ENCODE measurements around the gene USP2.

The USP2 gene

DNA sequence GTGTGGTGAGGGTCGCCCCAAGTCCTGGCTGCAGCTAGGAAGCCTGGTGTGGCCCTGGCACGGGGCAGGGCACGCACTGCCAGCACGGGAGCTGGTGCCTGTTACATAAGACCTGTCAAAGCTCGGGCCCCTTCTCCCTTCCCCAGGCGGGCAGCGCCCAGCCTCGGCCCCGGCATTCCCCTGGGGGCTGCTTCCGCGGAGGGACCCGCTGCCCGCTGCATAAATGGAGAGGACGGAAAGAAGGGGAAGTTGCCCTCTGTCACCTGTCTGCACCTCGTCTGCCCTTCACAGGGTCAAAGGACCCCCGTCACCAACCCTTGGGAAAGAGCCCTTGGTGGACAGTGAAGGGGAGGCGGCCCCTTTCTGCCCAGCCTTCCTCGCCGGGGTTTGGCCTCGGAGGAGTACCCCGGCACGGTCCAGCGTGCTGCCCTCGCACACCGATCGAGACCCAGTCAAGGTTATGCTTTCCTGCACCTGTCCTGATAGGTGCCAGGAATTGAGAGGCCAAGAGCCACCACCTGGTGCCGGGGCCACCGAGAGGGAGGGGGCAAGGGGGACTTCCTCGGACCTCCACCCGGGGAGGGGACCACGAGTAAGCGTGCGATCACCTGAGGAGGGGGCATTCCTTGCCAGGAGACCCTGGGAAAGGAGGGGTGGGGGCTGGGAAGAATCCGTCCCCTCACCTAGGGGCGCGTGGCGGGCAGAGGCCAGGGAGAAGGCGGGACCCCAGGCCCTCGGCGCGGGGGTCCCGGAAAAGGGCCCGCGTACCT lies 18.2 kb downstream of the USP2 start:
- no peak for DNase-seq (ENCODE audit: low spot score)

DNA sequence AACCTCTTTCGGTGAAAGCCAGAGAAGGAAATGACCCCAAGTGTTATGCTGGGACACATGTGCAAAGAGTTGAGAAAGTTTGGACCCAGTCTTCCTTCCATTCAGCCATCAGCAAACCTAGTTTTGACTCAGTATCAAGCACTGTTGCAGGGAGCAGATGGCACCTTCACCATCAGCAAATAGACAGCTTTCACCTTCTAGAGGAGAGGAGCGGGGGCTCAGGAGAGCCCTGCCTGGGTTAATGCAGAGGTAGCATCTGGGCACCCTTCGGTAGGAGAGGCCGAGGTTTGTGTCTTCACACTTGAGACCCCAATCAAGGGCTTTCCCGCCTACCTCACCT lies 18.8 kb downstream of the USP2 start:
- DNase-seq (ENCODE audit: low spot score), result no peak

DNA sequence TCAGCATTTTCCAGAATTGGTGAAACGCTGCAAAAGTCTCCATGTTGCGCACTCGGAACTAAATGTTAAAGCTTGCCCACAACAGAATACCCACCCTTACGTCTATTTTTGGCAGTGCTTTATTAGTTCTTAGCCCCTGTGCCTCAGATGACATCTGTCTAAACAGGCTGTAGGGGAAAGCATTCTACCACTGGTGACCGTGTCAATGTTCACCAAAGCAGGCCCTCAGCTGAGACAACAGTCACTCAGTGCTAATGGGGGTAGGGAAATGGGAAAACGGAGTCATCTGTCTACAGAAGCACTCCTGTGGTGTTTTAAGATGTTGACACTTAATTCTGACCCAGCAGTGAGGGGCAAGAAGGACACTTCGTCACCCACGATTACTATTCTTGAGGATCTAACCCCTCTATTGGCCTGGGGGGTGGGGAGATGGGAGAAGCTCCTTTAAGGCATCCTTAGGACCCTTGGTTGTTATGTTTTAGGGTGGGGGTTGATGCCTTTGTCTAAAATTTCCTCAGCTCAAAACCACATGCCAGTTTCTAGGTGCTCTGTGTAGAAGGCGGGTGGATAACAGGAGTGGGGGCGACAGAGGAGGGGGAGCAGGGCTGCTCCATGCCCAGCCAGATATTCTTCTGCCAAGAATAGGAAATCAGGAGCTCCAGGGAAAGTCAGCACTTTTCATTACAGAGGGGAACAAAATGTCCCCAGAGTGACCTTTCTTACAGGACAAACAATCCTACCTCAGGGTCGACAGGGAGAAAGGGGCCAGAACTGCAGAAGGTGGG lies 19.4 kb downstream of the USP2 start:
- no peak for DNase-seq (ENCODE audit: low spot score)

DNA sequence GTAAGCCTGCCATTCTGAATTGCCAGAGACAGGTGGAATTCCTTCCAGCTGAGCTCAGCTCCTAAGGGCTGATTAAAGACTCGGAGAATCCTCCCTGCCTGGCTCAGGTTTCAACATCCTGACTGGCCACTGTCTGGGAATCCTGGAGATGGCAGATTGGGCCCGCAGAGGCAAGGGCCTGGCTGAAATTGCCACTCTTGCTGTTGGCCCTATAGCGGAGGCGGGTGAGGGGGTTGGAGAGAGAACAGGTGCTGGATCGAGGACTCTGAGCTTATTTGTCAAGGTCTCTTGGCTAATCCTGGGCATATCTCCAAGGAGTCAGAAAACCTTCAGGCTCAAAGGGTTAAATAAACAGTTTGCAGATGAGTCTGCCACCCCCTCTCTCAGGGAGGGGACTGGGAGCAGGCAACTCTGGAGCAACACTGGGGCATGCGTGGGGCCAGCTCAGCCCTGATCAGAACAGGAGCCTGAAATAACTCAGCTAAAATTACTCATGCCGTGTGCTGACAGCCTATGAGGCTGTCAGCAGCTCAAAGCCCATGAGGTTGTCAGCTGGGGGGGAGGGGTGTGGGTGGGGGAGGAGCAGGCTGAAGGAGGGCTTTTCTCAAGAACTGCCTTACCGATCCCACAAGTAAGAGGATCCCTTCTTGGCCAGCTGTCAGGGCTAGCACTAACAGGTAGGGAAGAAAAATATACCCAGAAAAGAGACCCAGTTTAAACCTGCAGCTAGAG lies 20.3 kb downstream of the USP2 start:
- no peak for DNase-seq (ENCODE audit: low spot score)

DNA sequence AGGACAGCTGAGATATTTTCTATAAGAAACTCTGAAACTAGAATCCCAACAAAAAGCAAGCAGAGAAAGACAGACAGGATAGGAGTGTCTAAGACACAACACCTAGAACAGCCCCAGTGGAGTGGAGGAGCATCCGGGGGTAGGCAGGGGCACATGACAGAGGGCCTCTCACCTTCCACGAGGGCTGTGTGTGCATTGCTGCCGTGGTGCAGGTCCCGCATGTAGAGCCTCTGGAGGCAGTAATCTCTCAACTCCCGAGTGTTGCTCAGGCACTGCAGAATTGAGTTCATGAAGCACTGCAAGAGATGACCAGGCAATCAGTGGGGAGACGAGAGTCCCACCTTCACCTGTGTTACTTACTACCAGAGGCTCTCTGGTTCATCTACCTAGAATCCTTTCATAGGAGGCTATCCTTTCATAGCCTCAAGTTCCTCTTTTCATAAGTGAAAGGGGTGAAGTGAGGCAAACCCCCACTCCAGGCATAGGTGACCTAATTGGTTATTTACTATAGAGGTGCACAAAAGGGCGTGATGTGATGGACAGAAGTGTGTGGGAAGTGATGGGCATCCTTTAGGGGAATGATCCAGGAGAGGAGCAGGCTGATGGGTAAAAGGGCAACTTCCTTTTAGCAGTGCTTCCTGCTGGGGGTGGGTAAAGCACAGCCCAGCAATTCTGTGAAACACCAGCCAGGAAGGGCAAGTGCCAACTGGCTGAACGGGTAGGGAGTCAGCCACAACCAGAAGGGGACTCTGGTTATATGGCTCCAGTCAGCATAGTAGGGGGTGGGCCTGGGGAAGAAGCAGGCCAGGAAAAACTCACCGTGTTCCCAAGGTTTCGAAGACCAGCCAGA lies 21.9 kb downstream of the USP2 start:
- DNase-seq (ENCODE audit: low spot score), result no peak

DNA sequence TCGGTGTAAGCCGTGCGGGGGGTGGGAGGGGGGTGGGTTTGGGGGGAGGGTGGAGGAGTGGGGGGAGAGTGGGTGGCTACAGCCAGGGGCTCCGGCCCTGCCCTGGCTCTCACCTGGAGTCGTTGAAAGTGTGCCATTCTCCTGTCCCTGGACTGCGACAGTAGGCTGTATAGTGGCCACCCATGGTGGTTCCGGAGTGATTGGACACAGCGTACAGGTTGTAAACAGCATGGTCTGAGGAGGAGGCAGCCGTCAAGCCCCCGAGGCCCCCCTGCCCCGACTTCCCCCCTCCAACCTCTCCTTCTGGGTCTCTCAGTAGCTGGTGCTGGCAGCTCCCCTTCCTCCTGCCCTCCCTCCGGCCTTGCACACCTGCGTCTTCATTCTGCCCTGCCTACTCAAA lies 24.4 kb downstream of the USP2 start:
- no peak for DNase-seq (ENCODE audit: low spot score)

DNA sequence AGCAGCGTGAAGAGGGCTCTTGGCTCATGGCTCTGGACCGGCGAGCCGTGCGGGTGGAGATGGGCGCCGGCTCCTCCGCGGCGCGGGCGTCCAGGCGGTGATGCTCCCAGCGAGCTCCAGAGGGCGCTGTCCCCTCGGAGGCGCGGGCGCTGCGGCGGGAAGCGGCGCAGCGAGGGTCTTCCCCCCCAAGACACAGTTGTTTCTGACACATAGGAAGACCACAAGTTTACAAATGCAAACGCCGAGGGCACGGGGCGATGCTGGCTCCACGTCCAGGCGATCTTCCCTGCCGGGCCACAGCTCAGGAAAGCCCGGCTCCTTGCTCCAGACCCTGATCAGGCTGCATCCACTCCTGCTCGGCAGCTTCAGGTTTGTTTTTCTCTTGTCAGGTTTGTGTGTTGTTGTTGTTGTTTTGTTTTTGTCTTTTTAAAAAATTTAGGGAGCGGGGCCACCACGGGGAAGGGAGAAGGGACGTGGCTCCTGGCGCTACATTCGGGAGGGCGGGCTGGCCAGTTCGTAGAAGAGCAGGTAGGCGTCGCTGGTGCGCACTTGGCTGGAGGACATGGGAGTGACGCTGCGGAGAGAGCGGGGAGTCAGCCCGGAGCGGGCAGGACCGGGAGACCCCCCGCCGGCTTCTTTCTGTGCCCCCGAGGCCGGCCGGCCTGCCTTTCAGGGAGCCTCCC lies 25.0 kb downstream of the USP2 start:
- DNase-seq (ENCODE audit: low spot score), result peak; percentile 68

DNA sequence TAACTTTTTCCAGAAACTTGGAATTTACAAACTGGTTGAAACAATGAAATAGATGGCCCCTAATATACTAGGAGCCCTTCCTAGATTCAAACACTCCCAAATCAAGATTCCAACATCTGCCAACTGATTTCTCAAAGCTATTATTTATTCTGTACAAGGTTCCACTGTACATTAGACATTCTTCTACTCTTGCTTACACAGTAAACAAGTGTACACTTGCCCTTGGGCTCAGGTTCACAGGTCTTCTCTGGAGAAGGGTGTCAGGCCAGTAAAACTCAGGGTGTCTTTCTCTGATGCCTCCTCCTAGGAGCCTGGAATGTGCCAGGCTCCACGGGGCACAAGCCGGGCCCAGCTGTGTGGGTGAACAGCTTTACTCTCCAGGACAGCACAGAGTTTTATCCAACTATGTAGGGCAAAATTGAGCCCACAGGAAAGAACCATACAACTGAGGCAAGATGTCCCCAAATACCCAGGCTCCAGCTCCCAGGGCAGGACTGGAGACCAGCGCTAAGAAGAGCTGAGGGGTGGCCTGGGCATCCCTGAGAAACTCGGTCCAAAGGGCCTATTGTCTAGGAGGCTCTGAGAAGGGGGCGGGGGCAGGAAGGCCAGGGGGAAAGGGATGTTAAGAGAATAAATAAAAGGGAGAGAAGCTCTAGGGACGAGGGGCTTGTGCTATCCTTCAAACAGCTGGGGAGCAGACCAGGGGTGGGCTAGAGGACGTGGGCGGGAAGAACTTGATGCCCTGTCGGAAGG lies 26.2 kb downstream of the USP2 start:
- no peak for DNase-seq (ENCODE audit: low spot score)

DNA sequence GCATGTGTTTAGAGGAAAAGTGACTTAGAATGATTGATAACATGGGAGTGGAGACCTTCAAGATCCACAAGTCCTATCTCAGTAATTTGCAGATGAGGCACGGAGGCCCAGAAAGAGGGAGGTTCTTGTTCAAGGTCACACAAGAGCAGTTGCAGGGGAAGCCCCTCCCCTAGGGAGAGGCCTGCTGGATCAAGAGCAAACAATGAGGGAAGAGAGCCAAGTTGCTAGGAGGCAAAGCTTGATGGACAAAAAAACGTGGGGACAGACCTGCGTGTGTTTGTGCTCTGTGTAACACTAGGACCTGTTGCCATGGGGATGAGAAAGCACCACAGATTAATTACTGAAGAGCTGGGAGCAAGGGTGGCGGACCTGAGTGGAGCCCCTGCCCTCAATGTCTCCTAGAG lies 28.6 kb downstream of the USP2 start:
- DNase-seq (ENCODE audit: low spot score), result no peak

DNA sequence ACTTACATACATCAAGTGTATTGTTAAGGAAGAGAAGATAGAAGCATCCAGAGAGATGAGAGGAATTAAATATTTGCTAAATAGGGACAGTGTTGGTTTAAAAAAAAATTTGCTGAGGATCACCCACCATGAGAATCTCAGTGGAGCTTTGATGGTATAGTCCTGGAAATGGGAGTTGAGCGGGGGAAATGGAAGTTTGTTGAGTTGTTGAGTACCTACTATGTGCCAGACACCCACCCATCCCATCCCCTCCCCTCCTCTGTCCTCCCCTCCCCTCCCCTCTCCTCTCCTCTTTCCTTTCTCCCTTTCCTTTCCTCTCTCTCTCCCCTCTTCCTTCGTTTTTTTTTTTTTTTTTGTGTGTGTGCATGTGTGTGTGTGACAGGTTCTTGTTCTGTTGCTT lies 30.3 kb downstream of the USP2 start:
- DNase-seq (ENCODE audit: low spot score), result no peak

DNA sequence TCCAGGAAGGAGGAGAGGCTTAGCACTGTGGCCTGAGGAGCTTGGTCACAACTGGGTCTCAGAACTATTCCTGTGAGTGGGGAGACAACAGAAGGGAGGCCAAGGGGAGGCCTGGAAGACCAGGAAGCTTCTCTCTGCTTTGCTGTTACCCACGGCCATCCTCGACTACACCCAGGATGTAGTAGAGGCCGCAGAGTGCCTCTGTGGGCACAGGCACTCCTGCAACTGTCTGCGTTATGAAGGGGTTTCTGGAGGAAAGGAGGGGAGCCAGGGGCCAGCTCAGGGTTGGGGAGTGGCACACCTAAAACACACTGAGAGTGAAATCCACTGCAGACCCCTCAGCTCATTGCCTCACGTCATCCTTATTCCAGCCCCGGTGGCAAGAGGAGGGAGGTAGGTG lies 31.2 kb downstream of the USP2 start:
- DNase-seq (ENCODE audit: low spot score), result no peak

DNA sequence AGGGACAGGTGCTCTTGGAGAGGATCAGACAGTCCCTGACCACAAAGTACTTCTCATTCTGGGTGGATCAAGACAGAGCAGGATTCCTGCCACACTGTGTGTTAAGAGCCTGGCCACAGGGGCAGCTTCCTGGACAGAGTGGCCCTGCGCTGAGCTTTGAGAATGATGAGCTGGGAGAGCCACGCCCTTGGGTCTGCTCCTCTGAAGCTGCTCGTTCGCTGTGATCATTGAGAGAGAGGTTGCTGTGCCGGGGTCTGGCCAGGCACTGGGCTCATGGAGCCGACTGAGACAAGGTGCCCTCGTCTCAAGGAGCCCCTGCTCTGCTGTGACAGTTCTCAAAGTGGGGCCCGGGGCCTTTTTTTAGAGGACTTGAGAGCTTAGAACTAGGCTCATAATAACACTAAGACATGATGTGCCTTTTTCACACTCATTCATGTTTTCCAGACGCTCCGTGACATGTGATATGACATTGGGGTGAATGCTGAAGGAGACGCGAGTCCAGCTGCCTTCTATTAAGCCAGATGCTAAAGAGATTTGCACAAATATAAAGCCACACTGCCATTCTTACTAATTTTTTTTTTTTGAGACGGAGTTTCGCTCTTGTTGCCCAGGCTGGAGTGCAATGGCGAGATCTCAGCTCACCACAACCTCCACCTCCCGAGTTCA lies 33.4 kb downstream of the USP2 start:
- DNase-seq (ENCODE audit: low spot score), result no peak

DNA sequence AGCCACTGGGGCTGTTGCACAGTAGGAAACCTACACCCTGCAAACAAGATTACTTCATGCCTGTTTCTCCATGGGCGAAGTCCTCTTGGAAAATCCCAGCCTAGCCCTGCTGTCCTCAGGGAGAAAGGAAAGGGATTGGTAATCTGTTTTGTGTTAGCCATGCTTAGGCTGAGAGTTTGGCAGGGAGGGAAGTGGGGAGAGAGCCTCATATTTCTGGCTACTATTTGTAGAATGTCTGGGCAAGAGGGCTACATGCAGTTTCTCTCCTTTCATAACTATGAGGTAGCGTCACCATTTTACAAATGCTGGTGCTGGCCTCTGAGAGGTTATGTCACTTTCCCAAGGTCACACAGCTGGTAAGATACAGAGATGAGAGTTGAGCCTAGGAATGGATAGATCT lies 34.2 kb downstream of the USP2 start:
- no peak for DNase-seq (ENCODE audit: low spot score)

DNA sequence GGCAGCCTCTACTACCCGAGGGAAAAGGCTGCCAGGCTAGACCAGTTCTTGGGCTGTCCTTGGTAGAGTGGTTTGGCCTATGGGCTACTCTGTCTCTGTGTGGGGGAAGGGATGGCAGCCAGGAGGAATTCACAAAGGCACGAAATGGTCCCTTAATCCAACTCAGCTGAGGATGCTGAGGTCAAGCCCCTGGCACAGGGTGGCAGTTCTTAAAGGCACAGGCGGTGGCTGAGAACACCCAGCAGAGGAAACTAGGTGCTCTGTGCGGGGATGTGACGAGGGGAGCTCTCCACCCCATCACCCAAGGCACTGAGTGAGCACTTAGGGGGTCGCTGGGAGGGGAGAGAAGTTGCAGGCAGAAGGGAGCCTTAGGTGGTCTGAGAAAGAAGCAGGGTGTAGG lies 34.9 kb downstream of the USP2 start, which contains the start of gene MFRP:
Gene MFRP, minus strand, starts transcription at position 101 of the 400 bp plus-strand sequence. CDS start 192 bp downstream, outside the sequence.
- no peak for DNase-seq (ENCODE audit: low spot score)

DNA sequence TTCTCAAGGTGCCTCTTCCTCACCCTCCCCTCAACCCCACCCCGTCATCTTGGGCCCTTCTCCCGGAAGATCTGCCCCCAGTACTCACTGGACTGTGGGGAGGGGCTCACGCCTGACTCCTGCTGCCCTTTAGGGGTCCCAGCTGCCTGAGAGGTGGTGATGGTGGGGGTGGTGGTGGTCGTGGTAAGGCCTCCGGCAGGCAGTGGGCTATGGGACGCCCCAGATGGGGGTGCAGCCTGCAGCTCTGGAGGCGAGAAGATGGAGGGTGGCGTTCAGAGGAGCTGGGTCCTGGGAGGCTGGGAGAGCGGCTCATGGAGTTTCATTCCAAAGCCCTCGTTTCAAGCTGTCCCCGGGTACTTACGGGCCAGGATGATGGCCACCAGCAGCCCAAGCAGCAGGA lies 35.8 kb downstream of the USP2 start:
- DNase-seq (ENCODE audit: low spot score), result no peak

DNA sequence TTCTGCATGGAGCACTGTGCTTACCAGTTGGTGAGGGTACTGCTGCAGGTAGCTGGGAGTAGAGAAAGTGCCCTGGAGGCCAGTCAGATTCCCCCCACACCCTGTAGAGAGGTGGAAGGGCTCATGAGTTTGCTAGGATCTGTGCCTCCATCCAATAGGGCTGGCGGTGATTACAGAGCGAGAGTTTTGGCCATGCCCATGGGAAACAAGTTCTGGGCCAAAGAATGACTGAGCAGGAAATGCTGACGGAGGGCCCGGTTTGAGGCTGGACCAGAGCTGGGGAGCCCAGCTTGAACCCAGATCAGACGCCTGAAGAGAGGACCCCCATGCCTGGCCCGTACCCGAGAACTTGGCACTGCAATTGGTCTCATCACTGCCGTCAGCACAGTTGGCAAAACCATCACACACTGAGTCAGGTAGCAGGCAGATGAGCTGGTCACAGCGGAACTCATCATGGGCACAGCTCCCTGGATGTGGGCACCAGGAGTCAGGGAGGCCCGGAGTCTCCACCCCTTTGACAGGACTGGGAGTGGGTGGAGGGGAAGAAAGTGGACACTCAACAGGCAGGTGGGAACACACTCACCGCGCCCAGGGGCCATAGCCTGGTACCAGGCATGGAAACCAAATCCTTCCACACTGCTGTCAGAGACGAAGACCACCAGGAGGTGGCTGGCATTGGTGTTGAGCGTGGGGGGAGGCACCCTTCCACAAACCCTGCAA lies 37.0 kb downstream of the USP2 start:
- DNase-seq (ENCODE audit: low spot score), result no peak

DNA sequence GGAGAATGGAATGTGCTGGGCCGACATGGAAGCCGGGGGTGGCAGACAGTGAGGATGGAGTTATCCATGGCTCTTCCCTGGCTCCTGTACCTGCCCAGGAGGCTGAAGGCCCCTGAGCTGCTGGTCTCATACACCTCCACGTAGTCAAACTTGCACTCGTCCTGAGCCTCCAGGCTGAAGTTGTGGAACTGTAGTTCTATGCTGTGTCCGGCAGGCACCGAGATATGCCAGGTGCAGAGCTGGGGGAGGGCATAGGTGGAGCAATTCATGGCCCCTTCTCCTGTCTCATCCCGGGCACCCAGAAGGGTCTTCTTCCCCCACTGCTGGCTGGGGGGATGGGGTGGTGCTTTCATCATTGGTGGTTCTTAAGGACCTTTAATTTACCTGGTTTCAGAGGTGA lies 37.8 kb downstream of the USP2 start:
- no peak for DNase-seq (ENCODE audit: low spot score)

DNA sequence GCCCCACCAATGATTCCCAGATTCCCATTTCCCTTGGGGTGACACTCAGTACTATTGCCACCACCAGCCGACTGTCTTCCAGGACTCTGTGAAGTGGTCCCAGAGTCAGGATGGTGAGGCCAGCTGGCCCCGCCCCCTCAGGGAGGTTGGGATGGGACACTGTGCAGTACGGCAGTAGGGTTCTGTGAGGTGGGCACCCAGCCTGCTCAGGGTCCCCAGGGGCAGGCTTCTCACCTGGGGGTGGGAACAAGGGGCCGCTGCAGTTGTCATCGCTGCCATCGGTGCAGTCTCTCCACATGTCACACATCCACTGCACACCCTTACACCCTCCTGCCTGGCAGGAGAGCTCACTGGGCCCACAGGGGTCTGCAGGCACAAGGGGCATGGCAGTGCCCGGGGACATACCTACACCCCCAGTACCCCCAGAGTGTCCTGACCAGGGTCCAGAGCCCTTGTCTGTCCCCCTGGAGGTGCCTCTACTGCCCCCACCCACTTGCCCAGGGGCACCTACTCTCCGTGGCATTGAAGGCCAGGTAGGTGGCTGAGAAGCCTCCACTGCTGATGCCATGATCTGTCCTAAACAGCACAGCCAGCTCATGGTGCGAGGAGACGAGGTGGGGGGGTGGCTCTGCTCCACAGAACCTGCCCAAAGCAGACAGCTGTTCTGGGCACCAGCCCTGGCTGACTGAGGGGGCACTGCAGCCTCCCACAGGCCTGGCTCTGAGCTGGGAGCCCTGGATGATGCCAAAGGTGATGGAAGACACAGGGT lies 38.9 kb downstream of the USP2 start:
- DNase-seq (ENCODE audit: low spot score), result no peak

DNA sequence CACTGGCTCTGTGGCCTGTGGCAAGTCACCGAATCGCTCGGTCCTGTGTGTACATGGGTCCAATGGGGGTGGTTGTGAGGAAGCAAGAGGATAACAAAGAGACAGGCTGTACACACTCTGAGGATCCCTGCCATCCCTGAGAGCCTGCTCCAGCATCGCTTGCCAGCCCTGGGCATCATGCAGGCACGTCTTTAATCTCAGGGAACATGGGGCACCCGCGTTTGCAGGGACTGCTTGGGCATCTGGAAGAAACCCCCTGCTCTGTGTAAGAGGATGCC lies 39.5 kb downstream of the USP2 start:
- no peak for DNase-seq (ENCODE audit: low spot score)

All from CD4-positive, alpha-beta T cell treated with Interleukin-15 for 4 hours (primary cell).